ACHN (cell line): ENCODE data around the gene CELA2B.
"Not testable (repeated sequence)": the region's sequence is repeated elsewhere in the genome, so short reads cannot be mapped to it uniquely, and the experiment has no call there.

ENCODE experiments used
- DNase-seq: peaks from one replicate; pipeline ENCODE4 v3.0.0-alpha.2; 2015
- in situ Hi-C: cut with HindIII; loops from 2 replicates; pipeline ENCODE4 v1.10.0; 2017; ENCODE audit warnings: low sequenced_read_pairs, low pct_ligation_motif_present, low pct_unique_long_range_greater_than_20kb

Gene CELA2B

DNA sequence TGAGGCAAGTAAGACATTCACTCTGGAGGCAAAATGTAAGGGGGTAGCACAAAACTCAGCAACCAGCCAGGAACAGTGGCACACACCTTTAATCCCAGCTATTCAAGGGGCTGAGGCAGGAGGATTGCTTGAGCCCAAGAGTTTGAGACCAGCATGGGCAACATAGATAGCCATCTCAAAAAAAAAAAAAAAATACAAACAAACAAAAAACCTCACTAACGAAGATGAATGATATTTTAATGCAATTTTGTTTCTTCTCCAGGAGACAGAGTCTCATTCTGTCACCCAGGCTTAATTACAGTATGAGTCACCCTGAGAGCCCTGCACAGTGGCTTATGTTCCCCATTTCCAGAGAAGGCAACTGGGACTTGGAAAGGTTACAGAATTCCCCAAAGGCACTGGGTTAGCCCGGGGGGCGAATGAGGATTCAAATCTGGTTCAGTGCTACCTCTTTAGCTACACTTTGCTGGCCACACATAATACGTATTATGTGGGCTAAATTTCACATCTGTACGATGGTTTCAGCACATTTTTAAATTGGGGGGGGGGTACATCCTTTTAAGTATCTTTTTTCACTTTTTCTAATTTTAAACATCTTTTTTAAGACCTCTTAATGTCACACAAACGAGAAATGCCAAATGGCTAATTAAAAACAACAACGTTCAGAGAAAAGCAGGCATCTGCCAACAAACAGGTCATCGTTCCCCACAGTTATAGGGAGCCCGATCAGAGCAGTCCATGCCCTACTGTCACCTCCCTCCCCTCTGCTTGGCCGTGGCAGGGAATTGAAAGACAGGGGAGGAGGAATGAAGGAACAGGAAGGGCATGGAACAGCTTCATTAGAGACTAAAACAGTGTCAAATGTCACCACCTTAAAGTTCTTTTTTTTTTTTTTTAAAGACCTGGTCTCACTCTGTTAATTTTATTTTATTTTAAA, 15.9 kb upstream of the CELA2B start:
- in situ Hi-C loops = no loop called here
- DNase-seq = no peak

DNA sequence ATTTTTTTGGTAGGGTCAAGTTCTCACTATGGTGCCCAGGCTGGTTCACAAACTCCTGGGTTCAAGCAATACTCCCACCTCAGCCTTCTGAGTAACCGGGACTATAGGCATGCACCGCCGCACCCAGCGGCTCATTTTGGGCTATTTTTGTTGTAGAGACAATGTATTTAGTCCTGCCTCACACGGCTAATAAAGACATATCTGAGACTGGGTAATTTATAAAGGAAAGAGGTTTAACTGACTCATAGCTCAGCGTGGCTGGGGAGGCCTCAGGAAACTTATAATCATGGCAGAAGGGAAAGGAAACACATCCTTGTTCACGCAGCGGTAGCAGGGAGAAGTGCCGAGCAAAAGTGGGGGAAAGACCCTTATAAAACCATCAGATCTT, 15.2 kb upstream of the CELA2B start:
- in situ Hi-C loops = no loop called here
- DNase-seq = no peak

DNA sequence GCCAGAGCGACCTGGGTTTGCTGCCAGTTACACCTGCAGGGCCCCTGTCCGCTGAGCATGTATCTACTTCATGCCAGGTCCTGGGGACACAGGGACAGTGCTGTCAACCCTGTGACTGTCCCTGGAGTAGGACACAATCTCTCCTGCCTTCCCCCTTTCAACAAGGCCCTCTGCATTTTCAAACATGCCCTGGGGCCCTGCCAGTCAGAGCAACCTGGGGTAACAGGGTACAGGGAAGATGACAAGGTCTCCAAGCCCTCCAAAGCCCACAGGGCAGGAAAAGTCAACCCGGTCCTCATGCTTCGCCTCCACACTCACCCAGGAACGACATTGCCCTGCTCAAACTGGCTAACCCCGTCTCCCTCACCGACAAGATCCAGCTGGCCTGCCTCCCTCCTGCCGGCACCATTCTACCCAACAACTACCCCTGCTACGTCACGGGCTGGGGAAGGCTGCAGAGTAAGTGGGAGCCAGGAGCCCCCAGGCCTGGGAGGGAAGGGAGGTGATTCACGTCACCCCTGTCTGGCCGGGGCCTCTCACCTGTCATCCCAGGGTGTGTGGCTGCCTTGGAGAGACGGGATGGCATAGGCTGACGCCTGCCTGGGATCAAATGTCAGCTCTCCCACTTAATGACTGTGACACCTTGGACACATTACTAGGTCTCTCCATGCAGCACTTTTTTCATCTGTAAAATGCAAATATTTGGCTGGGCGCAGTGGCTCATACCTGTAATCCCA, 12.7 kb upstream of the CELA2B start:
- in situ Hi-C loops, DNase-seq: not testable (repeated sequence)

DNA sequence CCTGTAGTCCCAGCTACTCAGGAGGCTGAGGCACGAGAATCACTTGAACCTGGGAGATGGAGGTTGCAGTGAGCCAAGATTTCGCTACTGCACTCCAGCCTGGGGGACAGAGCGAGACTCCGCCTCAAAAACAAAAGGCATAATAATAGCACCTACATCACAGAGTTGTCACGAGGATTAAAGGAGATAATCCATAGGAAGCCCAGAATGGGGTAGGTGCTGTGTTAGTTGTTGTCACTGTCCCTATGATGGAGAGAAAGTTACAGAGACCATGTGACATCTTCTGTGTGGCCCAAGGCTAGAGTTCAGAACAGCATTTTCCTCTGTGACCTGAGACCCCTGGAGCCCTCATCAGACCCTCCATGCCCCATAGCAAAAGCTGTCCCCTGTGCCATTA, 12.0 kb upstream of the CELA2B start:
- DNase-seq, in situ Hi-C loops: not testable (repeated sequence)

DNA sequence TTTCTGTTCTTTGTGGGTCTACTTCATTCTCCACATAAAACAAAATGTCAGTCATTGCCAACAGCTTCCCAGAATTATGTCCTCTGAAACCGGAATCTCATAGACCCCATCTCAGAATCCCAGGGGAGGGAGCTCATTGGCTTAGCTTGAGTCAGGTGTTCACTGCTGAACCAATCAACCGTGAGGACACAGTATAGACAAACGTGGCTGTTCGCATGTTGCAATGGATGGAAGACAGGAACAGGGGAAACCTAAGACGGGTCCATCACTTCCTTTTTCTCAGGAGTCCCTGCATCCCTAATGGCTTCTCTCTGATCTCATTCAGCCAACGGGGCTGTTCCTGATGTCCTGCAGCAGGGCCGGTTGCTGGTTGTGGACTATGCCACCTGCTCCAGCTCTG, 10.2 kb upstream of the CELA2B start:
- DNase-seq = no peak
- in situ Hi-C loops = no loop called here

DNA sequence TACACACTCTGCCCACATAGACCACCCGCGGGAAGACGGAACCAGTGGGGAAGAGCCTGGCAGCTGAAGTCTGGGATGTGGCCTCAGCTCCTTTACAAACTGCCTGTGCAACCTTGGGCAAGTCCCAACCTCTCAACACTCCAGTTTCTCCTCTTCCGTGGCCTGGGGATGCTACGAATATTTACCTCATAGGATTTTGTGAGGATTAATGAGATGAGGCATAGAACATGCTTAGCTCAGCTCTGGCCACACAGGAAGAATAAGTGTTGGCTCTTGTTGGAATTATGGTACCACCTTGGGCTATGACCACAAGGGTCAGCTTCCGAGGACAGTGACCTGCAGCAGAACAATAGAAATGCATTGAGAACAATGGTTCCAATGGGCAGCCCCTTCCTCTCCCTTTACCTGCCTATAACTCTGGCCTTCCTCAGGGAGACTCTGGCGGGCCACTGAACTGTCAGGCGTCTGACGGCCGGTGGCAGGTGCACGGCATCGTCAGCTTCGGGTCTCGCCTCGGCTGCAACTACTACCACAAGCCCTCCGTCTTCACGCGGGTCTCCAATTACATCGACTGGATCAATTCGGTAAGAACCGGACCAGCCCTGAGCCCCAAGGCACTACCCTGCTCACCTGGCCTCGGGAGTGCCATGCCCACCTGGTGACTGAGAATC, 8.8 kb upstream of the CELA2B start:
- in situ Hi-C loops, DNase-seq: not testable (repeated sequence)

DNA sequence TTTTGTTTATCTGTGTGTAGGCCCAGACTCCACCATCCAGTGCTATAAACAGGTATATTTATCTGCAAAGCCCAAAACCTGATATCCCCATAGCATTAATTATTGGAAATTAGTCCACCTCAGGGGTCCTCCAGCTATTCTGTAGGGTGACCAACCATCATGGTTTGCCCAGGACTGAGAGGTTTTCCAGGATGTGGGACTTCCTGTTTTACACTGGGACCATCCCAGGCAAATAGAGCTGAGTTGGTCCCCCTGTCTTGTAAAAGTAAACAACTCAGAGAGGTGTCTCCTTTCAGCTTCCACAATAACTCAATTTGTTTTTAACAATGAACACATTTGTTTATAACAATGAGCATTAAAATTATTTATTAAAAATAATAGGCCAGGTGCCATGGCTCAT, 7.8 kb upstream of the CELA2B start:
- in situ Hi-C loops = no loop called here
- DNase-seq = no peak

DNA sequence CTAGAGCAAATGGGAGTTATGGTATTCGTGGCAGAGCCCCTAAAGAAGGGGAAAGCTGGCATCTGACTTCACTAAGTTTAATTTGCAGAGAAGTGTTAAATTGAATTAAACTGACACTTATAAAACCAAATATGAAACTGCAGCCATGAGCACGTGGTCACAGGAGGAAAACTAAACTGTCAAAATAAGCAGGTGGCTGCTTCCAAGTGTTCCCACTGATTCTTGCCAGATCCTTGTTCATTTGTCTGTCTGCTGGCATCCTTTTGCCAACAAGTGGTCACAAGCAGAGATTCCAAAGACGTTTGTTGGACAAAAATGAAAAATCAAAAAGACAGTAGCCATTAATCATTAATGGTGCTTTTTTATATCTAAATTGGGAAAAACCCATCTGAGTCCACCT, 6.5 kb upstream of the CELA2B start:
- in situ Hi-C loops = no loop called here
- DNase-seq = no peak

DNA sequence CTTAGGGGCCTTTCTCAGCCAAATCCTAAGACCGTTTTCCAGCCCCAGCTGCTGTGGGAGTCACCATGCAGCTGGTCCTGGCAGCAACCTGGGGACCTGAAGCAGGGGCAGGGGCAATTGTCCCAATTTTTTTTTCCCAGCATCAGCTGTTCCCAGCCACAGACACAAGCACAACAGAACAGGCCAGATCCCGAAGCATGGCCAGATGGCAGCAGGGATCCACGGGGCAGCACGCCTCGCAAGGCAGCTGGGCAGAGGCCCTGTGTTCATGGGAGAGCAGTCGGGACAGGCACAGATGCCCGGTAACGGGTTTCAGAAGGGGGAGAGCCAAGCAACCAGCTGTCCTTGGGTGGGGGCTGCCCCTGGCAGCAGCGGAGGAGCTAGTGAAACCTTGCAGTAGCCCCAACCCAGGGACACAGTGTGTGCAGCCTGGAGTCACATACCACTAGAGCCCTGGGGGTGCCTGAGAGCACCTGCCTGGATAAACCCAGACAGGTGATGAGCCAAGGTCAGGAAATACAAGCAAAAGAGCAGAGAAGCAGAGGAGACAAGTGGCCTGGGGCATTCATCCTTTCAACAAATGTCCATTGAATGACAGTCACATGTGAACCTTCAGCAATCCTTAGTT, 6.0 kb upstream of the CELA2B start:
- DNase-seq, in situ Hi-C loops: not testable (repeated sequence)

DNA sequence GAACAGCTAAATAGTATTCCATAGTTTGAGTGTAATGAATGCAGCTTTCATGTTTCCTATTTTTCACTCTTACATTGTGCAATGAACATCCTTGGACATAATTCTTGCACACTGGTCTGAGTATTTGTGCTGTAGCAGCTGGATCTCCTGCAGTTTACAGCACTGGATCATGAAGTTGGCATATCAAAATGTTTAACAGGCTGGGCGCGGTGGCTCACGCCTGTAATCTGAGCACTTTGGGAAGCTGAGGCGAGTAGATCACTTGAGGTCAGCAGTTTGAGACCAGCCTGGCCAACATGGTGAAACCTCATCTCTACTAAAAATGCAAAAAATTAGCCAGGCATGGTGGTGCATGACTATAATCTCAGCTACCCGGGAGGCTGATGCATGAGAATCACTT, 4.8 kb upstream of the CELA2B start:
- DNase-seq, in situ Hi-C loops: not testable (repeated sequence)

DNA sequence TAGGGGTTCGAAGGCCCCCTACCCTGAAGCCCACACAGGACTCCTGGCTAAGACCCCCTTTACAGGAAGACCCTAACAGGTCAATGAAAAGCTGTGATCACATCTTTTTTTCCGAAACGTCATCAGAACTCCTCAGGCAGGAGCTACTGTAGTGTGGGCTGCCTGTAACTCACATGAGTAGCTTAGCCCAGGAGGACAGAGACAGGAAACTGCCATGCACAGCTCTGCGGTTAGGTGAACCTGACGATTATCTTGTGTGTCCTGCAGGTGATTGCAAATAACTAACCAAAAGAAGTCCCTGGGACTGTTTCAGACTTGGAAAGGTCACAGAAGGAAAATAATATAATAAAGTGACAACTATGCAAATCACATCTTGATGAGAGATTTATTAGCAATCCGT, 4.2 kb upstream of the CELA2B start:
- DNase-seq, in situ Hi-C loops: not testable (repeated sequence)

DNA sequence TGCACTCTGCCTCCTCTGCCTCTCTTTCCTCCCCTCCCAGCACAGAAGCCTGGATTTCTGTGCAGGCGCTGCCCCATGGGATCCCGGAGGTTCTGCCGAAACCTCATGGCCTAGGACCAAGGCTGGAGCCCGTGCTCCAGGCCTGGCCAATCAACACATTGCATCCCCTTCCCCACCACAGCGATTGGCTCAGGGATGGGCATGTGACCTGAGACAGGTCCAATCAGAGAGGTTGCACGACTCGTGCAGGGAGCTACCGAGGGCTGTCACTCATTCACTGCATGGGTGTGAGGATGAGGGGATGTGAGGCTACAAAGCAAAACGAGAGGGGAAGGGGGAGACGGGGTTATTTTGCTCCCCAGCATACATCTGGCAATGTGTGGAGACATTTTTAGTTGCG, 3.3 kb upstream of the CELA2B start:
- no peak for DNase-seq
- in situ Hi-C loops = no loop called here

DNA sequence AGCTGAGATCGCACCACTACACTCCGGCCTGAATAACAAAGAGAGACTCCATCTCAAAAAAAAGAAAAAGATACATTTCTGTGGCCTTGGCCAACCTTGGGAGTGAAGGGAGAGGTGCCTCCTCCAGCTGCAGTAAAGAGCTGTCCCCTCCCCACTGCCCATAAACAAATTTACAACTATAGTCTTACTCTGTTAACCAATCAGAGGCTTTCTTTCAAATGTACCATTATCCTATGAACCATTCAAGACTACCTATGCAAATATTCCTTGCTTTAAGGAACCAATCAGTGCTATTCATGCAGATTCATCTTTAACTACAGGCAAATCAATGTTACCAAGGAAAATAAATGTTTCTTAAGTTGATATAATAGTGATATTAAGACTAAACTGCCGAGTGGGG, 1.0 kb downstream of the CELA2B start:
- in situ Hi-C loops = no loop called here
- no peak for DNase-seq

DNA sequence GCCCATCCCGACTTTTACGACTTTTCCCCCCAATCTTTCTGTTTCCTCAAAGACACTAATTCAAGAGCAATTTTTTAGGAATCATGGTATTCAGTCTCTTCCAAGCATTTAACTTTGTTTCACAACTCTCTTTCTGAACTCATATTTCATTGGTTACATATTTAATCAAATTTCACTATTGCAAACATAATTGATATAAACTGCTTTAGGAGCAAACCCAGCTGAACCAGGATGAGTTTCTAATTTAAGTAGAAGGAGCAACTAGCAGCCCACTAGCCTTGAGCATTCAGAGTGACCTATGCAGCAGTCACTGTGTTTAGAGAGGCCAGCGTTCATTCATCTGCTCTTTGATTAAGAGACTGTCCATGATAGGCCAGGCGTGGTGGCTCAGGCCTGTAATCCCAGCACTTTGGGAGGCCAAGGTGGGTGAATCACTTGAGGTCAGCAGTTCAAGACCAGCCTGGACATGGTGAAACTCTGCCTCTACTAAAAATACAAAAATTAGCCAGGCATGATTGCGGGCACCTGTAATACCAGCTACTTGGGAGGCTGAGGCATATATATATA, 1.8 kb downstream of the CELA2B start:
- in situ Hi-C loops = no loop called here
- no peak for DNase-seq

DNA sequence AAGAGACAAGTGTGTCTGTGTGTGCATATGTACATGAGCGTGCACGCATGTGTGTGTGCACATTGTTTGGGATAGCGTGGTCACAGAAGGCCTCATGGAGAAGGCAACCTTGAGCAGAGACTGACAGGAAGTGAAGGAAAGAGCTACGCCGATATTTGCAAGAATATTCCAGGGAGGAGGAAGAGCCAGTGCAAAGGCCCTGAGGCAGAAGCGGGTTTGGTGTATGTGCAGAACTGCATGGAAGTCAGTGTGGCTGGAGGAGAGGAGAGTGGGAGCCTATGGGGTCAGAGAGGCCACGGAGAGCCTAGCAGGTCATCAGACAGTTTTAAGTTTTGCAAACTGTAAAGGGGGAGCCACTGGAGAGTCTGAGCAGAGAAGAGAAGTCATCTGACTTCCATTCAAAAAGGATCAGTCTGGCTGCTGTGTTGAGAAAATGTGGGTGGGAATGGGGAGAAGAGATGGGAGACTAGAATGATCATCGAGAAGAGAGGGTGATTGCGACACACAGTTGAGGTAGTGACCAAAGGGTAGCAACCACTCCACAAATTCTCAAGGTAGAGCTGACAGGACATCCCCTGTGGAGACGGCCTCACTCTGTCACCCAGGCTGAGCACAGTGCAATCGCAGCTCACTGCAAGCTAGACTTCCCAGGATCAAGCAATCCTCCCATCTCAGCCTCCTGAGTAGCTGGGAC, 3.9 kb downstream of the CELA2B start:
- in situ Hi-C loops = no loop called here

DNA sequence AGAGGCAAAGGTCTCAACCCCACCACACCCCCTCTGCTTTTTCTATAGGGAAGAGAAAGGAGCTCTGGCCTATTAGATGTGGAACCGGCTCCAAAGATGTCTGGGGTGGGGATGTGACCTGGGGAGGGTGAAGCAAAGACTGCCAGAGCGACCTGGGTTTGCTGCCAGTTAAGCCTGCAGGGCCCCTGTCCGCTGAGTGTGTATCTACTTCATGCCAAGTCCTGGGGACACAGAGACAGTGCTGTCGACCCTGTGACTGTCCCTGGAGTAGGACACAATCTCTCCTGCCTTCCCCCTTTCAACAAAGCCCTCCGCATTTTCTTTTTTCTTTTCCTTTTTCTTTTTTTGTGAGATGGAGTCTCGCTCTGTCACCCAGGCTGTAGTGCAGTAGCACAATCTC, 6.6 kb downstream of the CELA2B start:
- DNase-seq, in situ Hi-C loops: not testable (repeated sequence)

More for the DNA sequence above, 3.9 kb downstream of the CELA2B start:
- no peak for DNase-seq

DNA sequence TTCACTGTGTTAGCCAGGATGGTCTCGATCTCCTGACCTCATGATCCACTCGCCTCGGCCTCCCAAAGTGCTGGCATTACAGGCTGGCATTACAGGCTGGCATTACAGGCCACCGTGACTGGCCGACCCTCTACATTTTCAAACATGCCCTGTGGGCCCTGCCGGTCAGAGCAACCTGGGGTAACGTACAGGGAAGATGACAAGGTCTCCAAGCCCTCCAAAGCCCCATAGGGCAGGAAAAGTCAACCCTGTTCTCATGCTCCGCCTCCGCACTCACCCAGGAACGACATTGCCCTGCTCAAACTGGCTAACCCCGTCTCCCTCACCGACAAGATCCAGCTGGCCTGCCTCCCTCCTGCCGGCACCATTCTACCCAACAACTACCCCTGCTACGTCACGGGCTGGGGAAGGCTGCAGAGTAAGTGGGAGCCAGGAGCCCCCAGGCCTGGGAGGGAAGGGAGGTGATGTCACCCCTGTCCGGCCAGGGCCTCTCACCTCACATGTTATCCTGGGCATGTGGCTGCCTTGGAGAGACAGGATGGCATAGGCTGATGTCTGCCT, 7.2 kb downstream of the CELA2B start:
- DNase-seq, in situ Hi-C loops: not testable (repeated sequence)

DNA sequence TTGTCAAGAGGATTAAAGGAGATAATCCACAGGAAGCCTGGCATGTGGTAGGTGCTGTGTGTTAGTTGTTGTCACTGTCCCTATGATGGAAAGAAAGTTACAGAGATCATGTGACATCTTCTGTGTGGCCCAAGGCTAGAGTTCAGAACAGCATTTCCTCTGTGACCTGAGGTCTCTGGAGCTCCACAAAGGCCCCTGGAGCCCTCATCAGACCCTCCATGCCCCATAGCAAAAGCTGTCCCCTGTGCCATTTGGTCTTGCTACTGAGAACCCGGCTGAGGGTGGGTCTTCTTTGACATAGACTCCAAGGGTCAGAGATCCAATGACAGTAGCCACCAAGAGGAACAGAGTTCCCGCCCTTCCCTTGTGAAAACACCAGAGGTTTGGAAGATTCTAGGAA, 8.1 kb downstream of the CELA2B start:
- in situ Hi-C loops = no loop called here
- DNase-seq = no peak
